PC-3 (cell line): ENCODE measurements around the gene KDM4B. TPM values are rescaled to one million over a fixed set of nuclear protein-coding genes. Genes with fewer than 3 reads are reported as not detected.
A peak's percentile ranks its signal among the peaks of the same experiment; 100 is the strongest.

ENCODE experiments used
- ATAC-seq: fragments of 200-7000 bp; cut with Tn5 transposase; 2 replicates; pipeline ENCODE4 v1.9.1; 2020; ENCODE audit warnings: mild to moderate bottlenecking, moderate library complexity
- BruUV-seq: library from RNA; stranded (reverse); fragments of 400-500 nt; replicated peaks from 2 replicates; lab custom pipeline; 2021; lab: Mats Ljungman, UMichigan
- CTCF ChIA-PET: fragments of 300-600 bp; sonication (Branson Sonifier 250); formaldehyde crosslinking; loops from one replicate; lab custom pipeline; 2022; ENCODE audit warnings: antibody characterized with exemption; lab: Charles Lee
- POLR2A ChIA-PET: fragments of 300-600 bp; sonication (Branson Sonifier 250); formaldehyde crosslinking; loops from one replicate; lab custom pipeline; 2022; ENCODE audit warnings: antibody characterized with exemption; ENCODE audit not compliant: unreplicated experiment; lab: Charles Lee
- DNase-seq: peaks from one replicate; pipeline ENCODE4 v3.0.0-alpha.2; 2015
- H2AFZ ChIP-seq: fragments of 300-600 bp; sonication (generic); 2 replicates; pipeline ENCODE4 v1.6.0; 2016; ENCODE audit warnings: antibody characterized with exemption, low read length
- H3F3A ChIP-seq: fragments of 300-600 bp; sonication (generic); one replicate; pipeline ENCODE4 v1.6.0; 2017; ENCODE audit warnings: antibody characterized with exemption, low read length, control low read depth, mild to moderate bottlenecking; ENCODE audit not compliant: unreplicated experiment
- H3K27ac ChIP-seq: fragments of 300-600 bp; sonication (generic); 2 replicates; pipeline ENCODE4 v1.5.1; 2016; ENCODE audit warnings: mild to moderate bottlenecking, low read length
- H3K27me3 ChIP-seq: fragments of 300-600 bp; sonication (generic); 2 replicates; pipeline ENCODE4 v1.6.1; 2016; ENCODE audit warnings: low read length, mixed read lengths
- H3K36me3 ChIP-seq: fragments of 300-600 bp; sonication (generic); 2 replicates; pipeline ENCODE4 v1.6.1; 2016; ENCODE audit warnings: low read depth, mixed run types, low read length, mixed read lengths
- H3K4me1 ChIP-seq: fragments of 300-600 bp; sonication (generic); 2 replicates; pipeline ENCODE4 v1.5.1; 2016; ENCODE audit warnings: low read length; ENCODE audit not compliant: insufficient read depth
- H3K4me2 ChIP-seq: fragments of 300-600 bp; sonication (generic); 2 replicates; pipeline ENCODE4 v1.6.0; 2016; ENCODE audit warnings: low read length
- H3K4me3 ChIP-seq: fragments of 300-600 bp; sonication (generic); 2 replicates; pipeline ENCODE4 v1.5.1; 2016; ENCODE audit warnings: mild to moderate bottlenecking, low read length, mixed read lengths
- H3K79me2 ChIP-seq: fragments of 300-600 bp; sonication (generic); 2 replicates; pipeline ENCODE4 v1.6.1; 2017; ENCODE audit warnings: low read length, mixed read lengths
- H3K9ac ChIP-seq: fragments of 300-600 bp; sonication (generic); 2 replicates; pipeline ENCODE4 v1.6.0; 2016; ENCODE audit warnings: mild to moderate bottlenecking, low read length
- H3K9me2 ChIP-seq: fragments of 300-600 bp; sonication (generic); replicated peaks from 2 replicates; pipeline ENCODE4 v1.6.1; 2016; ENCODE audit warnings: mixed run types, low read length, mixed read lengths
- H3K9me3 ChIP-seq: fragments of 300-600 bp; sonication (generic); 2 replicates; pipeline ENCODE4 v1.6.1; 2016; ENCODE audit warnings: low read length, mixed read lengths
- H4K20me1 ChIP-seq: fragments of 300-600 bp; sonication (generic); 2 replicates; pipeline ENCODE4 v1.6.1; 2016; ENCODE audit warnings: low read length, mixed read lengths
- EZH2 ChIP-seq: fragments of 300-600 bp; sonication (generic); IDR thresholded peaks from one replicate; pipeline ENCODE4 v1.6.1; 2017; ENCODE audit warnings: antibody characterized with exemption, mild to moderate bottlenecking, low read length; ENCODE audit not compliant: unreplicated experiment
- EZH2phosphoT487 ChIP-seq: fragments of 300-600 bp; sonication (generic); IDR thresholded peaks from 2 replicates; pipeline ENCODE4 v1.6.1; 2018; ENCODE audit warnings: mild to moderate bottlenecking, antibody characterized with exemption, low read length, borderline replicate concordance
- intact Hi-C: fragments of 100-400 bp; cut with micrococcal nuclease; formaldehyde crosslinking; loops from 2 replicates; pipeline ENCODE4 v1.9.0; 2023
- total RNA-seq: library from RNA; depleted of rRNA; stranded (reverse); fragments of >200 nt; gene quantifications from 2 replicates; pipeline ENCODE4 v1.2.3, GENCODE V29; 2014
- TF ChIP-seq, protein P1 (sequence below): fragments of 300-600 bp; sonication (generic); conservative IDR thresholded peaks from 2 replicates; pipeline ENCODE4 v1.5.1; 2017; ENCODE audit warnings: antibody characterized with exemption, low read depth, mild to moderate bottlenecking, low read length

Gene KDM4B
- total RNA-seq, 1 experiment from 2014 or later, result 19.8 TPM

DNA sequence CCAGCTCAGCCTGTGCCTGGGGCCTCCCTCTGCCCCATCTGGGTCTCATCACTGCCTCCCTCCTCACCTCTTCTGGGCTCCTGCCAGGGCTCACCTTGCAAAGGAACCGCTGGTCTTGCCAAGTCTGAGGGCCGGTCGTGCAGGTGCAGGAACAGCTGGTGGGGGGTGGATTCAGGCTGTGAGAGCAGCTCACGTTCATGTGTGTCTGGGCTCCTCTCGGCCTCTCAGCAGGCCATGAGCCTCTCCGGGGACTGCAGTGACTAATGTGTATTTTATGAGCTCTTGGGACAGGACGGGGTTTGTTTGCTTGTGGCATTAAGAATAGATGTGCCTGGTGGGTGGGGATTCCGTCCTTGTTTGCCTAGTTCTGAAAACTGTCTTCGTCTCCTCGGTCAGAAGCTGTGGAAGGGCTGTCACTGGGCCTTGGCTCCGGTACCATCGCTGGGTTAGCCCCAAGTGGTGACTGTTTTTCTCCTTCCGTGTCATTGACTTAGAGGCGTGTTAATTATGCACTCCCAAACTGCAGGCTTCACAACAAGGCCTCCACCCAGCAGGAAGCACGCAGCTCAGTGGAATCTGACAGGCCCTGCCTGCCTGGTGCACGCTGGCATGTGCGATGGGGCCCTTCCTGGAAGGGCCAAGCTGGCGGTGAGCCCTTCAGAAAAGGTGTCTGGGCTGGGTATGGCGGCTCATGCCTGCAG, 77.6 kb downstream of the KDM4B start:
- DNase-seq (peak; percentile 99), ATAC-seq (peak; percentile 75)
- Histone ChIP-seq H3K27ac (peak overlapping the region; percentile 87), H3K9ac (peak overlapping the region; percentile 34), H3K4me1 (peaks cover 48% of the 10 kb centered on the region), H3K36me3 (peaks cover 6% of the 10 kb centered on the region; the same call in 1 of the 2 replicates), H3K9me3 (no peaks in the 10 kb centered on the region), H3F3A (peaks cover 19% of the 10 kb centered on the region), H3K4me3 (peak overlapping the region; percentile 16; the same call in 1 of the 2 replicates), H3K27me3 (no peaks in the 10 kb centered on the region), H4K20me1 (no peaks in the 10 kb centered on the region), H3K79me2 (peaks cover 11% of the 10 kb centered on the region), H3K9me2 (no peaks in the 10 kb centered on the region), H2AFZ (no peak overlapping the region), H3K4me2 (peak overlapping the region; percentile 83)
- ChIA-PET CTCF (interaction anchor here (0.6 to 1.4 kb wide), 8 partner anchors 15 to 501 kb away, joined by 3 to 8 read pairs (median 4); partner anchors contain the start of gene FEM1A), POLR2A (interaction anchor here (0.6 to 0.7 kb wide), 2 partner anchors 78 to 117 kb away, joined by 3 to 5 read pairs; partner anchors contain the start of gene KDM4B)
- intact Hi-C loops, result loop anchor here (5.0 kb wide), 2 partner anchors 121 to 181 kb away; no protein-coding TSS in a partner anchor
- TF ChIP-seq, protein P1, sequence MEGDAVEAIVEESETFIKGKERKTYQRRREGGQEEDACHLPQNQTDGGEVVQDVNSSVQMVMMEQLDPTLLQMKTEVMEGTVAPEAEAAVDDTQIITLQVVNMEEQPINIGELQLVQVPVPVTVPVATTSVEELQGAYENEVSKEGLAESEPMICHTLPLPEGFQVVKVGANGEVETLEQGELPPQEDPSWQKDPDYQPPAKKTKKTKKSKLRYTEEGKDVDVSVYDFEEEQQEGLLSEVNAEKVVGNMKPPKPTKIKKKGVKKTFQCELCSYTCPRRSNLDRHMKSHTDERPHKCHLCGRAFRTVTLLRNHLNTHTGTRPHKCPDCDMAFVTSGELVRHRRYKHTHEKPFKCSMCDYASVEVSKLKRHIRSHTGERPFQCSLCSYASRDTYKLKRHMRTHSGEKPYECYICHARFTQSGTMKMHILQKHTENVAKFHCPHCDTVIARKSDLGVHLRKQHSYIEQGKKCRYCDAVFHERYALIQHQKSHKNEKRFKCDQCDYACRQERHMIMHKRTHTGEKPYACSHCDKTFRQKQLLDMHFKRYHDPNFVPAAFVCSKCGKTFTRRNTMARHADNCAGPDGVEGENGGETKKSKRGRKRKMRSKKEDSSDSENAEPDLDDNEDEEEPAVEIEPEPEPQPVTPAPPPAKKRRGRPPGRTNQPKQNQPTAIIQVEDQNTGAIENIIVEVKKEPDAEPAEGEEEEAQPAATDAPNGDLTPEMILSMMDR, result no peak; the same call in 1 of the 2 replicates
- TF ChIP-seq EZH2 (no peak), EZH2phosphoT487 (peak; percentile 78)
- BruUV-seq, result no TSS peak

DNA sequence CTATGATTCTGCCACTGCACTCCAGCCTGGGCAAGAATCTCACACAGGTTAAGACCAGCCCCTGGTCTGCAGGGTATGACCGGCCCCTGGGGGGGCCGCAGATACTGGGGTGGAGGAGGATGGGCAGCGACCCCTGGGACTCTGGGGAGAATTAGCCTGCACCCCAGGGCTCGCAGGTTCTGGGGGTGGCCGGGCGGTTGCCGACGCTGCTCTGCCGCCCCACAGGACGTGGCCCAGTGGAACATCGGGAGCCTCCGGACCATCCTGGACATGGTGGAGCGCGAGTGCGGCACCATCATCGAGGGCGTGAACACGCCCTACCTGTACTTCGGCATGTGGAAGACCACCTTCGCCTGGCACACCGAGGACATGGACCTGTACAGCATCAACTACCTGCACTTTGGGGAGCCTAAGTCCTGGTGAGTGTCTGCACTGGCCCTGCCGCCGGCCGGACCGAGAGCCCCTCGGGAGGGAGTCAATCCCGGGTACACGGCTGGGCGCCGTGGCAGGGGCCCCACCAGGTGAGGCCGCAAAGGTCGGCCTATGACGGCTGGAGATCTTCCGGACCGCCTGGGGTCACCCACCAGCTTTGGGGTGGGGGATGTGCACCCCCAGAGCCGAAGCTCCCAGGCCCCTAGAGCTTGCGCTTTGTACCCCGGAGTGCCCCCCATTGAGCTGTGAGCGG, 78.5 kb downstream of the KDM4B start:
- no TSS peak for BruUV-seq
- H3K4me3 ChIP-seq, result no peak overlapping the region
- peak overlapping the region; percentile 34 for H3K9ac ChIP-seq
- peak overlapping the region; percentile 83 for H3K4me2 ChIP-seq
- H3K27me3 ChIP-seq, result no peaks in the 10 kb centered on the region
- H3K27ac ChIP-seq, result peak overlapping the region; percentile 87
- TF ChIP-seq, protein P1, result no peak
- TF ChIP-seq EZH2phosphoT487 (no peak), EZH2 (no peak)
- peaks cover 19% of the 10 kb centered on the region for H3F3A ChIP-seq
- H3K9me3 ChIP-seq, result no peaks in the 10 kb centered on the region
- no peak overlapping the region for H2AFZ ChIP-seq
- ChIA-PET CTCF (interaction anchor here (1.4 kb wide), 1 partner anchor 330 kb away, joined by 5 read pairs; no protein-coding TSS in a partner anchor), POLR2A (no interaction called here)
- DNase-seq (no peak), ATAC-seq (no peak)
- no peaks in the 10 kb centered on the region for H4K20me1 ChIP-seq
- H3K79me2 ChIP-seq, result peaks cover 11% of the 10 kb centered on the region
- intact Hi-C loops, result loop anchor here (5.0 kb wide), 2 partner anchors 120 to 180 kb away; no protein-coding TSS in a partner anchor
- H3K4me1 ChIP-seq, result peaks cover 48% of the 10 kb centered on the region
- H3K9me2 ChIP-seq, result no peaks in the 10 kb centered on the region
- peaks cover 6% of the 10 kb centered on the region; the same call in 1 of the 2 replicates for H3K36me3 ChIP-seq
